HG03045 (cell line): Measurements from ENCODE around the gene ARMC12.
A peak's percentile ranks its signal among the peaks of the same experiment; 100 is the strongest.
"Not testable (repeated sequence)": the region's sequence is repeated elsewhere in the genome, so short reads cannot be mapped to it uniquely, and the experiment has no call there.

Experiments used
- ATAC-seq: cut with Tn5 transposase; IDR thresholded peaks from one replicate; pipeline ENCODE4 v1.9.1; 2021; ENCODE audit warnings: mild to moderate bottlenecking, moderate library complexity; ENCODE audit not compliant: unreplicated experiment

ARMC12 gene

DNA sequence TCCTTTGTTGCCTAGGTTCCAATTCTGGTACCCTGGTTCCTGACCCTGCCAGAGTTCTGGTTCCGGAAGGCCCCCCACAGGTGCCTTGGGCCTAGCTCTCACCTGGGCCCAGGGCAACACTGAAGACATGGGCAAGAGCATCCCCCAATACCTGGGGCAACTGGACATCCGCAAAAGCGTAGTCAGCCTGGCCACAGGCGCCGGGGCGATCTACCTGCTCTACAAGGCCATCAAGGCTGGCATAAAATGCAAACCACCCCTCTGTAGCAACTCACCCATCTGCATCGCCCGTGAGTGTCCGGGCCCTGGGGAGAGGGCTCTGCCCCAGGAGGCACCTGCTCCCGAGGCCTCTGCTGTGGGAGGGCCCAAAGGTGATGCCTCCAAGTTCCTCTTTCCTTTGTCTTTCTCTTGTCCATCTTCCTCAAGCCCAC is at the start of gene ARMC12:
ARMC12 (plus strand) TSS at position 51 of the 431 bp plus-strand sequence; CDS start at position 128, 77 bp downstream.
- ATAC-seq, result no peak

- peak; percentile 36 for ATAC-seq
Measured at GRCh38 chr6:35687658-35688604, 48.9 kb upstream of the ARMC12 start.

GRCh38 chr6:35688605-35689322 is 48.1 kb upstream of the ARMC12 start, which contains the start of gene FKBP5:
FKBP5 (minus strand) TSS chr6:35688915; CDS start chr6:35642824, 46,091 bp downstream.
- peak; percentile 95 for ATAC-seq

DNA sequence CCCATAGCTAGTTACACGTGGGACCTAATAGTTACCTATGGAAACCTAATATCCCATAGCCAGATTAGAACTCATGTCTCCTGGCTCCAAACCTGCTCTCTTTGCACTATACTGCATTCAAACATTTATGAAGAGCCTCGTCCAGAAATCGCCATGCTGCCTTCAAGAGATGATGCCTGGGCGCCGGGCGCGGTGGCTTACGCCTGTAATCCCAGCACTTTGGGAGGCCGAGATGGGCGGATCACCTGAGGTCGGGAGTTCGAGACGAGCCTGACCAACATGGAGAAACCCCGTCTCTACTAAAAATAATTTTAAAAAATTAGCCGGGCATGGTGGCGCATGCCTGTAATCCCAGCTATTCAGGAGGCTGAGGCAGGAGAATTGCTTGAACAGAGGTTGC is 46.8 kb upstream of the ARMC12 start:
- ATAC-seq, result not testable (repeated sequence)

- ATAC-seq, result no peak
Measured at GRCh38 chr6:35690484-35690883, 46.3 kb upstream of the ARMC12 start.

- no peak for ATAC-seq
Measured at GRCh38 chr6:35691027-35691824, 45.6 kb upstream of the ARMC12 start.

GRCh38 chr6:35694462-35694861 is 42.4 kb upstream of the ARMC12 start:
- ATAC-seq, result no peak

DNA sequence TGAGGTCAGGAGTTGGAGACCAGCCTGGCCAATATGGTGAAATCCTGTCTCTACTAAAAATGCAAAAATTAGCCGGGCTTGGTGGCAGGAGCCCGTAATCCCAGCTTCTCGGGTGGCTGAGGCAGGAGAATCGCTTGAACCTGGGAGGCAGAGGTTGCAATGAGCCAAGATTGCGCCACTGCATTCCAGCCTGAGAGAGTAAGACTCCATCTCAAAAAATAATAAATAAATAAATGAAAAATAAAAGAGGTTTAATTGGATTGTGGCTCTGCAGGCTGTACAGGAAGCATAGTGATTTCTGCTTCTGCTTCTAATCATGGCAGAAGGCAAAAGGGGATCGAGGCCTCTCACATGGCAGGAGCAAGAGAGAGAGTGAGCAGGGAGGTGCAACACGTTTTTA is 38.4 kb upstream of the ARMC12 start:
- ATAC-seq, result not testable (repeated sequence)

GRCh38 chr6:35698858-35699257 is 38.0 kb upstream of the ARMC12 start:
- no peak for ATAC-seq

DNA sequence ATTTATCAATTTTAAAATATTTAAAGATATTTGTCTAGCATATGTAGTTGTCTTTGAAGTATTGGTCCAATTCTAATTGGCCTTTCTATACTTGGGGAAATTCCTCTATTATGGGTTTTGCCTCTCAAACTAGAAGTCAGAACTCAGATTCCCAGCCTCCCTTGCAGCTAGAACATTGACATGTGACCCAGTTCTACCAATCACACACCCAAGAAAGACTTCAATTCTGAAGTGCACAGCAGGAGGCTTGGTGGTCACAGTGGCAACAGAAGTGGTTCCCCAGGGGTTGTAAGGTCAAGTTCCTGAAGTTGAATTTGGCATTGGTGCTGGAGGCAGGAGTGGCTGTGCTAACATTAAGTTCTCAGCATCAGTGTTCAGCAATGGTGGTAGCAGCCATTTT is 33.3 kb upstream of the ARMC12 start:
- ATAC-seq, result no peak

DNA sequence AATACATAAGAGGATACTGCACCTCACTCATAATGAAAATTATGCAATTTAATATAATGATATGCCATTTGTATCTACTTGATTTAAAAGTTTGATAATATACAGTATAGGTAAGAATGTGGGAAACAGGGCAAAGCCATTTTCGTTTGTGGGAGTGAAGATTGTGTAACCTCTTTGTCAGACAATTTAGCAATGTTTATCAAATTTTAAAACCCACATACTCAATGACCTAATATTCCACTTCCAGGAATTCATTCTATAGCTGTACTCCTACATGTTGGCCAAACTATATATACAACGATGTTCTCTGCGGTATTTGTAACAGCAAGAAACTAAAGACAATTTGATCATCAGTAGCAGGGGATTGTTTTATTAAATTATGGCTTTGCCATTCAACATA is 30.4 kb upstream of the ARMC12 start:
- no peak for ATAC-seq

GRCh38 chr6:35707714-35708407 is 29.0 kb upstream of the ARMC12 start:
- ATAC-seq, result no peak

- no peak for ATAC-seq
Measured at GRCh38 chr6:35708585-35708984, 28.2 kb upstream of the ARMC12 start.

- no peak for ATAC-seq
Measured at GRCh38 chr6:35710241-35710847, 26.5 kb upstream of the ARMC12 start.

DNA sequence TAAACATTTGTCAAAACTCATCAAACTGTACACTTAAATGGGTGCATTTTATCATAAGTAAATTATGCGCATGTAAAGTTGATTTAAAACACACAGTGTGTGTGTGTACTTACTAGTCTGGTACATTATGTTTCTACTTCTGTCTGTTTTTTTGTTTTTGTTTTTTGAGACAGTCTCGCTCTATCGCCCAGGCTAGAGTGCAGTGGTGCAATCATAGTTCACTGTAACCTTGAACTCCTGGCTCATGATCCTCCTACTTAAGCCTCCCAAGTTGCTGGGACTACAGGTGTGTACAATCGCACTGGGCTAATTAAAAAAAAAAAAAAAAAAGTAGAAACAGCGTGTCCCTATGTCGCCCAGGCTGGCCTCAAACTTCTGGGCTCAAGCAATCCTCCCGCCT is 25.1 kb upstream of the ARMC12 start:
- no peak for ATAC-seq

- ATAC-seq, result no peak
Measured at GRCh38 chr6:35713006-35713767, 23.6 kb upstream of the ARMC12 start.

DNA sequence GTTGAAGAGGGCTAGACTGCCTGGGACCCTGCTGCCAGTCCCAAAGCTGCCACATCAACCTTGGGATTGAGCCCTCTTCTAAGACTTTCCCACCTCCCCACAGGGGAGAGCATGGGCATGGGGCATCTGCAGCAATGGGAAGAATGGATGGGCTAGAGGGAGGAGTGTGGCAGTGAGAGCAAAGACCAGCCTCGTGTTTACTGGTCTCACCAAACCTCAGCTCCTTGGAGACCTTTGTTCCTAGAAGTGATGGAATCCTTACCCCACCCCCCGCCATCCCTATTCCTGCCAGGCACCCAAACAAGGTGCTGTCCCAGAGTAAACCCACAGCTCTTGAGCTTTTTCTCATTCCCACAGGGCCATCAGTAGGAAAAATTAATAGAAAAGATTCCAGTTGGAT is 20.0 kb upstream of the ARMC12 start:
- no peak for ATAC-seq

- no peak for ATAC-seq
Measured at GRCh38 chr6:35717449-35718374, 19.1 kb upstream of the ARMC12 start.
